ENCODE measurements around the gene RPN2. TPM values are rescaled to one million over a fixed set of nuclear protein-coding genes. Genes with fewer than 3 reads are reported as not detected.

RPN2 gene
- total RNA-seq, 1 experiment from 2014 or later = 234 TPM

- H3K4me2 ChIP-seq (ENCODE audit: insufficient read depth, insufficient read length, low read length) = no peak overlapping the region
- H3T11ph ChIP-seq (ENCODE audit: low read length) = no peak overlapping the region
- TF ChIP-seq CTCF (conservative IDR thresholded peaks at IDR 0.05) = no peak
- Mint-ChIP-seq H3K9me3 (no peaks in the 10 kb centered on the region), H3K27ac (no peak overlapping the region), H3K4me3 (no peak overlapping the region), H3K36me3 (ENCODE audit: insufficient read depth in 1 of 3, low read depth in 3 of 3) (peaks cover 20 to 67% (median 58%) of the 10 kb centered on the region in 3 experiments; a peak in 6 of 7 replicates), H3K4me1 (peaks cover 25 to 26% of the 10 kb centered on the region in 2 experiments), H3K27me3 (ENCODE audit: low read depth) (no peaks in the 10 kb centered on the region)
- H3K4ac ChIP-seq (ENCODE audit: low read depth, low read length) = no peak overlapping the region
- H3K4me1 ChIP-seq (ENCODE audit: insufficient read depth, low read length) = no peaks in the 10 kb centered on the region
- H3K27ac ChIP-seq (ENCODE audit: insufficient read length, low read depth, low read length) = no peak overlapping the region
- no peak overlapping the region for H4K8ac ChIP-seq (replicated peaks; ENCODE audit: insufficient read length, low read depth, low read length)
- no peak overlapping the region for H3K56ac ChIP-seq (ENCODE audit: insufficient read length, low read depth, low read length)
- no peak overlapping the region for H3K14ac ChIP-seq (ENCODE audit: insufficient read depth, low read length)
- H3K27me3 ChIP-seq (ENCODE audit: insufficient read depth, low read length) = no peaks in the 10 kb centered on the region
- no peak overlapping the region for H3K9ac ChIP-seq (ENCODE audit: extremely low read depth, insufficient read length, low read length)
- H2BK12ac ChIP-seq (ENCODE audit: insufficient read length, low read depth, low read length) = no peak overlapping the region
- no peaks in the 10 kb centered on the region for H3K23me2 ChIP-seq (ENCODE audit: insufficient read length, low read depth, low read length, poor library complexity, severe bottlenecking)
- H3K23ac ChIP-seq (ENCODE audit: insufficient read length, low read depth, low read length) = no peak overlapping the region
- no peak overlapping the region for H2BK120ac ChIP-seq (ENCODE audit: low read depth, low read length, poor library complexity, severe bottlenecking)
- H3K9me3 ChIP-seq (ENCODE audit: control insufficient read depth, low read depth, low read length) = no peaks in the 10 kb centered on the region
- no peak overlapping the region for H2AK5ac ChIP-seq (ENCODE audit: insufficient read length, low read length)
- no peak overlapping the region for H2BK5ac ChIP-seq (ENCODE audit: insufficient read length, low read length)
- H3K79me1 ChIP-seq (ENCODE audit: insufficient read depth, low read depth, low read length, poor library complexity, severe bottlenecking) = peaks cover 5% of the 10 kb centered on the region
- H2BK15ac ChIP-seq (ENCODE audit: low read depth, low read length) = no peak overlapping the region
- no peak overlapping the region for H4K5ac ChIP-seq (ENCODE audit: insufficient read length, low read depth, low read length)
- no peak overlapping the region for H4K91ac ChIP-seq (ENCODE audit: insufficient read length, low read depth, low read length)
- H3K18ac ChIP-seq (ENCODE audit: insufficient read length, low read depth, low read length) = no peak overlapping the region
- WGBS (ENCODE audit: extremely low coverage, insufficient read length, low lambda C conversion rate) = no CpG with 5 or more reads among the region's 4 CpGs
- no peak for DNase-seq
- H3K79me2 ChIP-seq (ENCODE audit: insufficient read depth, low read length) = no peaks in the 10 kb centered on the region
- H2BK20ac ChIP-seq (ENCODE audit: low read depth, low read length, poor library complexity, severe bottlenecking) = no peak overlapping the region
- no peak overlapping the region for H2AFZ ChIP-seq (ENCODE audit: low read length)
- no peaks in the 10 kb centered on the region for H4K20me1 ChIP-seq (ENCODE audit: control insufficient read depth, insufficient read depth, insufficient read length)
These were observed 39.8 kb downstream of the RPN2 start for GRCh38 chr20:37218976-37219375.
